ENCODE data around the gene STEAP4.

- TF ChIP-seq MAX (CRISPR knock-in tag; IDR thresholded peaks at IDR 0.05): no peak
- no peak for TF ChIP-seq CTCF (IDR thresholded peaks at IDR 0.05)
- no peak for TF ChIP-seq ATF1 (CRISPR knock-in tag; IDR thresholded peaks at IDR 0.05)
- TF ChIP-seq ZBTB43 (CRISPR knock-in tag; IDR thresholded peaks at IDR 0.05): no peak
- no peak for TF ChIP-seq PRRX2 (CRISPR knock-in tag; IDR thresholded peaks at IDR 0.05)
Observed at GRCh38 chr7:88302486-88302885, 4.2 kb downstream of the STEAP4 start.
